ENCODE results near the gene SLC1A7. TPM values are rescaled to one million over a fixed set of nuclear protein-coding genes. Genes with fewer than 3 reads are reported as not detected.

Gene SLC1A7
- total RNA-seq, 4 donors from 2014 or later: 0.54 to 1.6 (median 0.62) TPM; not detected in 1

DNA sequence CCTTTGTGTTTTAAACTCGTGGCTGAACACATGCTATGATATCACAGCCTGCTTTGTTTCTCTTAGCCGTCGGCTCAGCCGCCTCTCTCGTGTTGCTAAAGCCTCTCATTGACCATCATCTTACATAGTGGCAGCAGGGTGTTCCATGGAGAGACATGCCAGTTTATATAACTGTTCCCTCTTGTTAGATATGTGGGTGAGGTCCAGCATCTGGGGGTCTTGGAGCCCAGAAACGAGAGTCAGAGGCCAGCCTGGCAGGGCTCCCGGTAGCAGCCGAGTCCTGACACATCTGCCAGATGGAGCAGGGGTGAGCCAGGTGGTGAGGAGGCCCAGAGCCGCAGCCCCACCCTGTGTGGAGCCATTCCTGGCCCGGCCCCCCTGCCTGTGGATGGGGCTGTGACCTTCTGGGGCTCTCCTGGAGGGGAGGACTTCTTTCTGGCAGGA, 68.5 kb downstream of the SLC1A7 start:
- Histone ChIP-seq H3K36me3 (peaks cover 0 to 31% of the 10 kb centered on the region in 2 donors), H3K4me3 (no peak overlapping the region), H3K4me1 (peaks cover 0 to 15% (median 0%) of the 10 kb centered on the region in 3 donors), H3K27me3 (no peaks in the 10 kb centered on the region), H3K9me3 (no peaks in the 10 kb centered on the region), H3K27ac (peak overlapping the region in 3 of 4 donors; percentile 32 to 65 (median 61))
- 37 to 58% methylated on average over 5 of the region's 10 CpGs for WGBS, 2 donors (ENCODE audit: low coverage in 1 of 2)
- TF ChIP-seq POLR2A (IDR thresholded peaks at IDR 0.05) (no peak), EP300 (IDR thresholded peaks at IDR 0.05) (no peak), POLR2AphosphoS5 (IDR thresholded peaks at IDR 0.05) (no peak)
- TF ChIP-seq, protein P1, sequence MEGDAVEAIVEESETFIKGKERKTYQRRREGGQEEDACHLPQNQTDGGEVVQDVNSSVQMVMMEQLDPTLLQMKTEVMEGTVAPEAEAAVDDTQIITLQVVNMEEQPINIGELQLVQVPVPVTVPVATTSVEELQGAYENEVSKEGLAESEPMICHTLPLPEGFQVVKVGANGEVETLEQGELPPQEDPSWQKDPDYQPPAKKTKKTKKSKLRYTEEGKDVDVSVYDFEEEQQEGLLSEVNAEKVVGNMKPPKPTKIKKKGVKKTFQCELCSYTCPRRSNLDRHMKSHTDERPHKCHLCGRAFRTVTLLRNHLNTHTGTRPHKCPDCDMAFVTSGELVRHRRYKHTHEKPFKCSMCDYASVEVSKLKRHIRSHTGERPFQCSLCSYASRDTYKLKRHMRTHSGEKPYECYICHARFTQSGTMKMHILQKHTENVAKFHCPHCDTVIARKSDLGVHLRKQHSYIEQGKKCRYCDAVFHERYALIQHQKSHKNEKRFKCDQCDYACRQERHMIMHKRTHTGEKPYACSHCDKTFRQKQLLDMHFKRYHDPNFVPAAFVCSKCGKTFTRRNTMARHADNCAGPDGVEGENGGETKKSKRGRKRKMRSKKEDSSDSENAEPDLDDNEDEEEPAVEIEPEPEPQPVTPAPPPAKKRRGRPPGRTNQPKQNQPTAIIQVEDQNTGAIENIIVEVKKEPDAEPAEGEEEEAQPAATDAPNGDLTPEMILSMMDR (IDR thresholded peaks at IDR 0.05): no peak
- ATAC-seq: peak; percentile 71

DNA sequence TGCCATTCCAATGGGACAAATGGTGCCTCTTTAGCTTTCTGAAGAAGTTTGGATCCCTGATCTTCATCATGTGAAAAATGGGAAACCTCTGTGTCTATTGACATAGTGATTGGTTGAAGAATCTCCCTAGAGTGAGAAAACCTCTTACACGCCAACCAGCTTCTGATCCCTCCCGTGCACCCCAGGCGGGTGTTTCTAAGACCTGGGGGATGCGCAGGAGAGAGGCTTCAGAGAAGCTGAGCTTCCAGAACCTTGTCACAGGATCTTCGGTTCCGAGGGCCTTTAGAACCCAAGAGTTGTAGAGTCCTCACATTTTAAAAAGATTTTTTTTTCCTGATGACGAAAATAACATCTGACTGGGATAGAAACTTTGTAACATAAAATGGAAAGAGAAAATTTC, 69.2 kb downstream of the SLC1A7 start:
- H3K36me3 ChIP-seq: peaks cover 0 to 25% of the 10 kb centered on the region in 2 donors
- H3K27ac ChIP-seq: peak overlapping the region in 2 of 4 donors; percentile 29 to 65
- H3K4me3 ChIP-seq: no peak overlapping the region
- peaks cover 0 to 15% (median 0%) of the 10 kb centered on the region in 3 donors for H3K4me1 ChIP-seq
- no peaks in the 10 kb centered on the region for H3K9me3 ChIP-seq
- TF ChIP-seq, protein P1 (IDR thresholded peaks at IDR 0.05): no peak
- TF ChIP-seq POLR2A (IDR thresholded peaks at IDR 0.05) (no peak), POLR2AphosphoS5 (IDR thresholded peaks at IDR 0.05) (no peak)
- 72 to 79% methylated on average over 5 to 6 of the region's 7 CpGs for WGBS, 2 donors (ENCODE audit: low coverage in 1 of 2)
- no peaks in the 10 kb centered on the region for H3K27me3 ChIP-seq
- ATAC-seq: no peak

DNA sequence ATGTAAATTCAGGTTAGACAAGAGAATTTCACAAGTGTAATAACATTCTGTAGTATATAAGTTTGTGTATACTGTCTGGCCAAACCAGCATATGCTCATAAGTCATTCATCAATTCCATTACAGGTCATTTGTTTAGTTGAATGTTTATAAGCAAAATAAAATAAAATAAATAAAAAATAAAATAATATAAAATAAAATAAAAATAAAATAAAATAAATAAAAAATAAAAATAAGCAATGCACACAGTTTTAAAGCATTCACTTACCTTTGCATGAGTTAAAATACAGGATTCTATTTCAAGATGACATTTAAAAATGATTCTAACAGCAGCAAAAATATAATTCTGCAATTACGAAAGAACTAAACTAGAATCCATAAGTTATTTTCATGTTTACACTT, 70.5 kb downstream of the SLC1A7 start:
- Histone ChIP-seq H3K27me3 (no peaks in the 10 kb centered on the region), H3K4me3 (no peak overlapping the region), H3K4me1 (peaks cover 0 to 21% (median 0%) of the 10 kb centered on the region in 3 donors), H3K27ac (no peak overlapping the region), H3K36me3 (peaks cover 0 to 16% of the 10 kb centered on the region in 2 donors), H3K9me3 (no peaks in the 10 kb centered on the region)
- TF ChIP-seq EP300 (IDR thresholded peaks at IDR 0.05) (no peak), POLR2A (IDR thresholded peaks at IDR 0.05) (no peak), POLR2AphosphoS5 (IDR thresholded peaks at IDR 0.05) (no peak)
- TF ChIP-seq, protein P1 (IDR thresholded peaks at IDR 0.05): no peak
- 85 to 100% methylated on average over 1 of the region's 1 CpG for WGBS, 2 donors (ENCODE audit: low coverage in 1 of 2)
- no peak for ATAC-seq

DNA sequence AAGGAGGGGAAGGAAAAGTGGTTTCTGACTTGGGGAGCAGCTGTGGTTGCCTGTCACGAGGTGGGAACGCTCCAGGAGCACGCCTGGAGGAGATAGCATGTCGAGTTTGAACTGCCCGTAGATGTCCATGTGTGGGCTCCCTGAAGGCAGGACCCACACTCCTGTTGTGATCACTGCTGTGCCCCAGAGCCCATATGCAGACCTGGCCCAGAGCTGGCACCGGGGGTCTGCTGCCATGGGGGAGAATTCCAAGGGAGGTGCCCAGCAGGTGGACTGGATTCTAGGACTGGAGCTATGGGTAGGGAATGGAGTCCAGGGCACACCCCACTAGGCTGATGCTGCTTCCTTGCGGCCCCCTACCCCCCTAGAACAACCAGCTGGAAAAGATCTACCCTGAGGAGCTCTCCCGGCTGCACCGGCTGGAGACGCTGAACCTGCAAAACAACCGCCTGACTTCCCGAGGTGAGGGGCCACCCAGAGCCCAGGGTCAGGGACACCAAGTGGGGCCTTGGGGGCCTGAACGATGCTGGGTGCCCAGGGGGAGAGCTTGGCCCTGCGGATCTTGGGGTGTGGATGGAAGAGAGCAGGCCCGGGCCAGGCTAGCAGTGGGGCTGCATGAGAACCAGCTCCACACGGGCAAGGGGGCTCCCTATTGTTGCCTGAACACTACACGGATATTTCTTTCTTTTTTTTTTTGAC, 71.1 kb downstream of the SLC1A7 start:
- 56 to 88% methylated on average over 2 to 10 of the region's 17 CpGs for WGBS, 2 donors (ENCODE audit: low coverage in 1 of 2)
- H3K9me3 ChIP-seq: no peaks in the 10 kb centered on the region
- TF ChIP-seq POLR2AphosphoS5 (IDR thresholded peaks at IDR 0.05) (no peak), POLR2A (IDR thresholded peaks at IDR 0.05) (no peak), EP300 (IDR thresholded peaks at IDR 0.05) (no peak)
- TF ChIP-seq, protein P1 (IDR thresholded peaks at IDR 0.05): no peak
- H3K27me3 ChIP-seq: no peaks in the 10 kb centered on the region
- peaks cover 0 to 26% (median 0%) of the 10 kb centered on the region in 3 donors for H3K4me1 ChIP-seq
- ATAC-seq: no peak
- H3K27ac ChIP-seq: no peak overlapping the region
- H3K4me3 ChIP-seq: no peak overlapping the region
- peaks cover 0 to 16% of the 10 kb centered on the region in 2 donors for H3K36me3 ChIP-seq

DNA sequence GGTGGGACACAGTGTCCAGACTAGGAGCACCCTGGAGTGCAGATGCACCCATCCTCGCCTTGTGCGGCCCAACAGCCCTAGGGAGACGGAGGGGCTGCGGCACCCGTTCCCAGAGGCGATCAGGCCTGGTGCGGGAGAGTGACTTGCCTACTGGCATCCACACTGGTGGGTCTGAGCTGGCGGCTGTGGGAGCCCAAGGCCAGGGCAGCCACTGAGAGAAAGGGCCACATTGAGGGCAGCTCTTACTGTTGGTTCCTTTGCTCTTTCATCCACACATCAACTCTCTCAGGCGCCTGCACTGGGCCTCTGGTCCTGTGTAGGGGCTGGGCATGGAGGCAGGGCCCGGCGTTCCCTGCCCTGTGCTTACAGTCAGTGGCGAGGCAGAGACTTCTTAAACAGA, 71.8 kb downstream of the SLC1A7 start:
- no peak overlapping the region for H3K27ac ChIP-seq
- TF ChIP-seq POLR2A (IDR thresholded peaks at IDR 0.05) (no peak), POLR2AphosphoS5 (IDR thresholded peaks at IDR 0.05) (no peak), EP300 (IDR thresholded peaks at IDR 0.05) (no peak)
- TF ChIP-seq, protein P1 (IDR thresholded peaks at IDR 0.05): no peak
- peaks cover 0 to 26% (median 0%) of the 10 kb centered on the region in 3 donors for H3K4me1 ChIP-seq
- H3K4me3 ChIP-seq: no peak overlapping the region
- H3K36me3 ChIP-seq: peaks cover 0 to 16% of the 10 kb centered on the region in 2 donors
- H3K9me3 ChIP-seq: no peaks in the 10 kb centered on the region
- WGBS, 2 donors (ENCODE audit: low coverage in 1 of 2): 100% methylated on average over 4 of the region's 12 CpGs; no CpG with 5 or more reads in 1 of the 2 donors
- no peaks in the 10 kb centered on the region for H3K27me3 ChIP-seq
- no peak for ATAC-seq
